VCaP (cell line): ENCODE measurements around the gene TBC1D13.
A peak's percentile ranks its signal among the peaks of the same experiment; 100 is the strongest.

ENCODE experiments used
- H3K27ac ChIP-seq: fragments of 450-650 bp; 2 replicates; pipeline ENCODE4 v1.5.1; 2017
- CTCF ChIP-seq: fragments of 450-650 bp; conservative IDR thresholded peaks from 2 replicates; pipeline ENCODE4 v1.5.1; 2017; ENCODE audit warnings: mild to moderate bottlenecking, moderate library complexity

The TBC1D13 gene

GRCh38 chr9:128786681-128787601 lies at the start of gene TBC1D13:
TSS of gene TBC1D13 (plus strand) at chr9:128787253. CDS start at chr9:128787354, 101 bp downstream.
- TF ChIP-seq CTCF: no peak

GRCh38 chr9:128742401-128742800 lies 44.7 kb upstream of the TBC1D13 start:
- no peak overlapping the region for H3K27ac ChIP-seq
- TF ChIP-seq CTCF: no peak

More at GRCh38 chr9:128786681-128787601, at the start of gene TBC1D13:
- H3K27ac ChIP-seq: peak within 1 kb of the TSS; percentile 83

- H3K27ac ChIP-seq: no peak overlapping the region
- no peak for TF ChIP-seq CTCF
These were observed 43.6 kb upstream of the TBC1D13 start for GRCh38 chr9:128743421-128743820.

- H3K27ac ChIP-seq: no peak overlapping the region
- TF ChIP-seq CTCF: no peak
These were observed 39.8 kb upstream of the TBC1D13 start for GRCh38 chr9:128747241-128747640.

GRCh38 chr9:128750926-128751595 lies 36.0 kb upstream of the TBC1D13 start:
- TF ChIP-seq CTCF: no peak
- no peak overlapping the region for H3K27ac ChIP-seq

GRCh38 chr9:128753627-128754026 lies 33.4 kb upstream of the TBC1D13 start:
- no peak overlapping the region for H3K27ac ChIP-seq
- TF ChIP-seq CTCF: no peak

- TF ChIP-seq CTCF: no peak
- no peak overlapping the region for H3K27ac ChIP-seq
These were observed 29.5 kb upstream of the TBC1D13 start for GRCh38 chr9:128757602-128758001.
